ENCODE results near the gene KSR1. TPM values are rescaled to one million over a fixed set of nuclear protein-coding genes. Genes with fewer than 3 reads are reported as not detected.

The KSR1 gene
- total and polyA plus RNA-seq, 2 of the 4 experiments (the other 2 are of a cell fraction), result 12.5 to 21.9 TPM

DNA sequence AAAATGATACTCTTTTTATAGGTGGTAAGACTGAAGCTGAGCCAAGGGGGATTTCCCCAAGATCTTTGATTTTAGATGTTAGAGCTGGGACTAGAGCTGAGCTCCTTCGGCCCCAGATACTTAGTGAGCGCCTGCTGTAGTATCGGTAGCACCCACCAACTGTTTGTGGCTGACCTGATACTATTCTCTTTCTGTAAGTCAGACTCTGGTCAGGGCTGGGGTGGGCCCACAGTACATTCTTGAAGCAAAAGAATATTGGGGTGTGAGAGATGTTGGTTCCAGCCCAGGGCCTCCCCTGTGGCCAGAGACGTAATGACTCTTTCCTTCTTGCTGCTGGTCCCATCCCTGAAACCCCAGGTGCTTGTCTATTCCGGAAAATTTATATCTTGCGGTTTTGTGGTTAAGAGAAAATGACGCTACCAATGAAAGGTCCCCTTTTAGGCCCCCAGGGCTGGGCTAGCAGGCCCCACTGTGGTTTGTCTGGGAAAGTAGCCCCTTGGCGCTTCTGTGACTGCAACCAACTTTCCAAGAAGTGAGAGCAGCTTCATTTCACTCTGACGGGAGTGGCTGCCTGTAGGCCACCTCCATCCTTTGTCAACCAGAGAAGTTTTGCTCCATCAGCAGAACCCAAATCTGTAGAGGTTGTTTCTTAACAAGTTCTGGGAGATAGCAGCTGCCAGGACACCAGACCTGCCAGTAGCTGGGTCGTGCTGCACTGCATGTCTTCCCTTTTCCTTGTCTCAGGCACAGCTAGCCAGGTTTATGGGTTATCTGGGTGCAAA, 88.3 kb downstream of the KSR1 start:
- Histone ChIP-seq H3K4ac (ENCODE audit: low read depth, low read length) (peak overlapping the region; percentile 38; the same call in 1 of the 2 replicates), H2BK15ac (ENCODE audit: low read depth, low read length) (0 out of 3 replicates have a peak overlapping the region, but pooled peaks have one; percentile 22), H4K8ac (ENCODE audit: low read depth in 2 of 2, low read length in 2 of 2) (no peak overlapping the region; a peak in 1 of 4 replicates), H3K9me3 (ENCODE audit: control insufficient read depth, insufficient read depth, low read length) (no peaks in the 10 kb centered on the region), H3K14ac (replicated peaks; ENCODE audit: low read depth, low read length) (peak overlapping the region; percentile 41), H2BK20ac (ENCODE audit: low read depth, low read length) (no peak overlapping the region; the same call in 1 of the 2 replicates), H3K36me3 (ENCODE audit: control insufficient read depth, insufficient read depth, low read length) (peaks cover 6% of the 10 kb centered on the region; the same call in 1 of the 2 replicates), H4K5ac (ENCODE audit: low read depth, low read length) (no peak overlapping the region; the same call in 1 of the 2 replicates), H3K9me1 (ENCODE audit: insufficient read depth, low read length) (peaks cover 35% of the 10 kb centered on the region), H2BK120ac (ENCODE audit: low read depth, low read length) (no peak overlapping the region), H4K20me1 (ENCODE audit: insufficient read depth, low read length) (peaks cover 55% of the 10 kb centered on the region), H3K9ac (ENCODE audit: low read depth, low read length) (no peak overlapping the region), H3K79me1 (ENCODE audit: low read depth in 1 of 2, low read length in 2 of 2) (peaks cover 61 to 86% of the 10 kb centered on the region in 2 experiments), H3K23ac (ENCODE audit: low read depth, low read length) (no peak overlapping the region; the same call in 1 of the 2 replicates), H3K56ac (ENCODE audit: extremely low read depth, insufficient read depth, low read length) (no peak overlapping the region), H3K4me1 (ENCODE audit: control insufficient read depth, insufficient read depth, low read length) (peaks cover 46% of the 10 kb centered on the region), H4K91ac (ENCODE audit: insufficient read depth, low read depth, low read length) (no peak overlapping the region), H2BK5ac (ENCODE audit: low read depth, low read length, poor library complexity, severe bottlenecking) (no peak overlapping the region), H3K27me3 (ENCODE audit: control insufficient read depth, insufficient read depth, low read length) (no peaks in the 10 kb centered on the region), H2AFZ (replicated peaks; ENCODE audit: low read length, poor library complexity) (no peak overlapping the region), H3K18ac (ENCODE audit: low read depth, low read length) (0 out of 2 replicates have a peak overlapping the region, but pooled peaks have one; percentile 14), H3K4me3 (ENCODE audit: insufficient read depth, low read depth, low read length) (no peak overlapping the region), H3K4me2 (ENCODE audit: low read depth, low read length) (no peak overlapping the region), H2AK9ac (replicated peaks; ENCODE audit: low read depth, low read length, poor library complexity) (no peak overlapping the region), H2AK5ac (ENCODE audit: low read depth, low read length) (peak overlapping the region; percentile 68), H3K27ac (ENCODE audit: insufficient read depth, low read length) (no peak overlapping the region)
- dilution Hi-C loops (cut with HindIII; ENCODE audit: low sequenced_read_pairs, unreplicated experiment), result no loop called here
- ChIA-PET CTCF (interaction anchor here (0.8 kb wide), 1 partner anchor 18 kb away, joined by 3 read pairs; no protein-coding TSS in a partner anchor), POLR2A (ENCODE audit: unreplicated experiment) (interaction anchor here (0.7 kb wide), 1 partner anchor 230 kb away, joined by 3 read pairs; no protein-coding TSS in a partner anchor)
- ATAC-seq (ENCODE audit: low read depth) (no peak), DNase-seq (peak; percentile 63)
- in situ Hi-C loops (cut with MboI; ENCODE audit: low sequenced_read_pairs), result loop anchor here (5.0 to 25.0 kb wide), 2 partner anchors 47 to 793 kb away; partner anchors contain the start of genes IFT20 and TNFAIP1
- TF ChIP-seq MXI1 (IDR thresholded peaks at IDR 0.05; ENCODE audit: borderline replicate concordance, low read depth, low read length) (no peak), ELK1 (IDR thresholded peaks at IDR 0.05; ENCODE audit: borderline replicate concordance, low read depth, low read length) (no peak), MAZ (IDR thresholded peaks at IDR 0.05; ENCODE audit: borderline replicate concordance, low read depth, low read length) (no peak)
- WGBS, 2 experiments (ENCODE audit: extremely low coverage in 2 of 2, insufficient read length in 1 of 2), result 95% methylated on average over 3 of the region's 10 CpGs; no CpG with 5 or more reads in 1 of the 2 experiments
- intact Hi-C loops (cut with micrococcal nuclease), result loop anchor here (5.0 kb wide), 2 partner anchors 42 to 192 kb away; no protein-coding TSS in a partner anchor
- no TSS peak for BruUV-seq (replicated peaks)
